Colonic mucosa (tissue), 4 donors: Measurements from ENCODE around the gene SLC9A9. TPM values are rescaled to one million over a fixed set of nuclear protein-coding genes. Genes with fewer than 3 reads are reported as not detected.

Source experiments
- DNase-seq: peaks from one replicate; pipeline ENCODE4 v3.0.0-alpha.2; 2020
- H3K27ac ChIP-seq: fragments of 200-600 bp; one replicate; pipeline ENCODE4 v1.8.0; 2021
- H3K27me3 ChIP-seq: fragments of 200-600 bp; one replicate; pipeline ENCODE4 v1.8.0; 2021
- H3K36me3 ChIP-seq: fragments of 200-600 bp; one replicate; pipeline ENCODE4 v1.8.0; 2021
- H3K4me1 ChIP-seq: fragments of 200-600 bp; one replicate; pipeline ENCODE4 v1.8.0; 2021; ENCODE audit warnings: mild to moderate bottlenecking
- H3K4me3 ChIP-seq: fragments of 200-600 bp; one replicate; pipeline ENCODE4 v1.8.0; 2021
- H3K9ac ChIP-seq, 2 donors: one replicate each; pipeline ENCODE4 v1.7.0; 2013; ENCODE audit warnings: control low read depth in 2 of 2, low read depth in 2 of 2, low read length in 2 of 2
- H3K9me3 ChIP-seq: fragments of 200-600 bp; one replicate; pipeline ENCODE4 v1.8.0; 2021
- intact Hi-C: fragments of 100-400 bp; cut with DNase I; formaldehyde crosslinking; loops from one replicate; pipeline ENCODE4 v1.14.1; 2022
- total RNA-seq, 2 donors: library from RNA; stranded (reverse); fragmentation: NEBNext Ultra II Directional in 1 of 2; extraction: Animal tissue kit (Norgen Biotek cat#: 25700) in 1 of 2; gene quantifications; one replicate each; pipeline ENCODE4 v1.2.1, GENCODE V29; 2021
- TF ChIP-seq, protein P1 (sequence below): fragments of 200-600 bp; IDR thresholded peaks from one replicate; pipeline ENCODE4 v1.8.0; 2022; ENCODE audit warnings: antibody characterized with exemption, mild to moderate bottlenecking
- donor health status: healthy.
- donor health status: DM: no; HTN: no; CAD: no.
- donor health status: DM: no; HTN: no; CAD: no.

Gene SLC9A9
- total RNA-seq, 2 donors from 2014 or later: 2.5 to 6.5 TPM

DNA sequence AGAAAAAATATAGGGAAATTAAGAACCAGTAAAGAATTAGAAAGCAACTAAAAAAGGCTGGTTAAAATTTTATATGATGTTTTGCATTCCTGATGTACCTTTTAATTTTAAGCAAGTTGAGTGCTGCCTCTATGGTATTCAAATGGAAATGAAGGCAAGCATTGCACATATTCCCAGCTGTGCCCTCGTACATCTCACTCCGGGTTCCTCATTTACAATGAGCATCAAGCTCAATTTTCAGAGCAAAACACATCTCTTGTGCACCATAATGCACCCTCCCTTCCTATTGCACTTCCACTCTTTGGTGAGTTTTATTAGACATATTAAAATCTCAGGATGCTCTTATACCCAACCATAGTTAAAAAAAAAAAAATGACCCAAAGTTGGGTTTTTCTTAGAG, 460.8 kb downstream of the SLC9A9 start:
- H3K27me3 ChIP-seq: no peaks in the 10 kb centered on the region
- H3K4me1 ChIP-seq: no peaks in the 10 kb centered on the region
- no peak overlapping the region for H3K27ac ChIP-seq
- no peaks in the 10 kb centered on the region for H3K36me3 ChIP-seq
- H3K9me3 ChIP-seq: no peaks in the 10 kb centered on the region
- no peak overlapping the region for H3K4me3 ChIP-seq
- H3K9ac ChIP-seq: no peak overlapping the region
- intact Hi-C loops: no loop called here
- TF ChIP-seq, protein P1, sequence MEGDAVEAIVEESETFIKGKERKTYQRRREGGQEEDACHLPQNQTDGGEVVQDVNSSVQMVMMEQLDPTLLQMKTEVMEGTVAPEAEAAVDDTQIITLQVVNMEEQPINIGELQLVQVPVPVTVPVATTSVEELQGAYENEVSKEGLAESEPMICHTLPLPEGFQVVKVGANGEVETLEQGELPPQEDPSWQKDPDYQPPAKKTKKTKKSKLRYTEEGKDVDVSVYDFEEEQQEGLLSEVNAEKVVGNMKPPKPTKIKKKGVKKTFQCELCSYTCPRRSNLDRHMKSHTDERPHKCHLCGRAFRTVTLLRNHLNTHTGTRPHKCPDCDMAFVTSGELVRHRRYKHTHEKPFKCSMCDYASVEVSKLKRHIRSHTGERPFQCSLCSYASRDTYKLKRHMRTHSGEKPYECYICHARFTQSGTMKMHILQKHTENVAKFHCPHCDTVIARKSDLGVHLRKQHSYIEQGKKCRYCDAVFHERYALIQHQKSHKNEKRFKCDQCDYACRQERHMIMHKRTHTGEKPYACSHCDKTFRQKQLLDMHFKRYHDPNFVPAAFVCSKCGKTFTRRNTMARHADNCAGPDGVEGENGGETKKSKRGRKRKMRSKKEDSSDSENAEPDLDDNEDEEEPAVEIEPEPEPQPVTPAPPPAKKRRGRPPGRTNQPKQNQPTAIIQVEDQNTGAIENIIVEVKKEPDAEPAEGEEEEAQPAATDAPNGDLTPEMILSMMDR: no peak
- DNase-seq: no peak

DNA sequence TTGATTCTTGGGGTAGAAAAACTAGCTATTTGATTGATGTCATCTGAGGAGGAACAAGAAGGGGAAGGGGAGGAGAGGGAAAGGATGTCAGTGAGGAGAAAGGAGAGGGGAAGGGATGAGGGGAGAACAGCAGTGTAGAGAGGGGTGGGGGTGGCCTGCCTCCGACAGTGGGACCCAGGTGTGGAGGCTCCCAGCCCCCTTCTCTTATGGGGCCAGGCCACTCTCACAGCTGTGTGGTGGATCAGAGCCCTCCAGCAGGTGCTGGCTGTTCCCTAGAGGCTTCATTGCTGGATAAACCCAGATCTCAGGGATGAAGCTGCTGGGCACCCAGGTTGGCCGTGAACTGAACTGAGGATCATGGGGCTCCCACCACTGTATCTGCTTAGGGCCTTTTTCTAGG, 464.2 kb downstream of the SLC9A9 start:
- no peaks in the 10 kb centered on the region for H3K27me3 ChIP-seq
- no peaks in the 10 kb centered on the region for H3K4me1 ChIP-seq
- no peak overlapping the region for H3K4me3 ChIP-seq
- TF ChIP-seq, protein P1: no peak
- H3K9ac ChIP-seq: no peak overlapping the region
- no peaks in the 10 kb centered on the region for H3K36me3 ChIP-seq
- H3K9me3 ChIP-seq: no peaks in the 10 kb centered on the region
- H3K27ac ChIP-seq: no peak overlapping the region
- intact Hi-C loops: no loop called here
- no peak for DNase-seq

DNA sequence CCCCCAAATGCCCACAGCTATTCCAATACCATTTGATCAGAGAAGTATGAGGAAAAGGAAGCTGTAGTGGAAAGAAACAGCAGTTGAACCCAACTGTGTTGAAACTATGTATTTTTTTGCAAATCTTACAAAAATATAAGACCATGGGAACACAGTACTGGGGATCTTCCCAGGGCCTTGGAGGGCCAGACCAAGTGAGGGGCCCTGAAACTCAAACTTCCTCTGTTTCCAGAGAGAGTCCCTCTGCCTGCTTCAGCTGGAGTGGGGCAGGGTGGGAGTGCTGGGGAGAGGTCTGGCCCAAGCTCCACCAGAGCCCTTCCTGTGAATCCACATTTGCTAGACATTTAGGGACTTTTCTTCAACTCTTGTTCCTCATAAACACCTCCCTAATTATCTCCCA, 464.8 kb downstream of the SLC9A9 start:
- H3K27ac ChIP-seq: no peak overlapping the region
- intact Hi-C loops: no loop called here
- H3K9me3 ChIP-seq: no peaks in the 10 kb centered on the region
- no peaks in the 10 kb centered on the region for H3K36me3 ChIP-seq
- no peak for DNase-seq
- H3K4me3 ChIP-seq: no peak overlapping the region
- TF ChIP-seq, protein P1: no peak
- no peaks in the 10 kb centered on the region for H3K27me3 ChIP-seq
- no peak overlapping the region for H3K9ac ChIP-seq
- H3K4me1 ChIP-seq: no peaks in the 10 kb centered on the region

DNA sequence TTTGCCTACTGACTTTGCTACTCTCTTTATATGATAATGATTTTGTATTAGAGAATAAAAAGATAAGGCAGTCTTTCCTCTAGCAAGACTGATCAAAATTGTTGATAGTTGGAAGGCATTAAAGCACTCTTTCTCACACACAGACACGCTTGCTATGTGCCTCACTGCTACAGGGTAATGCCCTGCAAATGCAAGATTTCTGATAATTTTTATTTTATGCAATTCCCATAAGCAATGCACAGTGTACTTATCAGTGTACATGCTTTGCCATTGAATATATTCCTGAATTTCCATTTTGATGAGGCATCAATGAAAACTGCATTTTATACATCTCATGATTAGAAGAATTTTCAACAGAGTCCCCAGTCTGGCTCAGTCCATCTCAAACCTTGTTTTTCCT, 465.5 kb downstream of the SLC9A9 start:
- Histone ChIP-seq H3K4me3 (no peak overlapping the region), H3K4me1 (no peaks in the 10 kb centered on the region), H3K9ac (no peak overlapping the region), H3K9me3 (no peaks in the 10 kb centered on the region), H3K27ac (no peak overlapping the region), H3K27me3 (no peaks in the 10 kb centered on the region), H3K36me3 (no peaks in the 10 kb centered on the region)
- TF ChIP-seq, protein P1: no peak
- intact Hi-C loops: no loop called here
- no peak for DNase-seq

DNA sequence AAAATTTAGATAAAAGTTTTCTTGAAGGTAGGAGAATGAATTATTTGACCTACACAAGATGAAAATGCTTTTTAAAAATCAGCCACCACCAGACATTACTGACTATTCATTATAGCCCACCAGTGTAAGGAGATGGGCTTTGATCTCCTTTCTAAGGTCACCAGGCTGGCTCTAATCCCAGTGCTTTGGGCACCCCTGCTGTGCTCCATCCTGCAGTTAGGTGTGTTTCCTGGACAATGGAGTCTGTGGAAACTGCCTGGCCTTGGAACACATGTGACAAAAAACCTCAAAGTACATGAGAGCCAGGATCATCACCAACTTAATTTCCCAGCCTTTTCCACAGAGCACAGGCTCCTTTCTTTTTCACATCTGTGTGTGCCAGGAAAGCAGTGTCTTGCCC, 467.8 kb downstream of the SLC9A9 start:
- no peaks in the 10 kb centered on the region for H3K36me3 ChIP-seq
- H3K9me3 ChIP-seq: no peaks in the 10 kb centered on the region
- intact Hi-C loops: no loop called here
- DNase-seq: no peak
- no peak overlapping the region for H3K9ac ChIP-seq
- H3K27ac ChIP-seq: no peak overlapping the region
- no peaks in the 10 kb centered on the region for H3K27me3 ChIP-seq
- no peaks in the 10 kb centered on the region for H3K4me1 ChIP-seq
- no peak overlapping the region for H3K4me3 ChIP-seq
- TF ChIP-seq, protein P1: no peak

DNA sequence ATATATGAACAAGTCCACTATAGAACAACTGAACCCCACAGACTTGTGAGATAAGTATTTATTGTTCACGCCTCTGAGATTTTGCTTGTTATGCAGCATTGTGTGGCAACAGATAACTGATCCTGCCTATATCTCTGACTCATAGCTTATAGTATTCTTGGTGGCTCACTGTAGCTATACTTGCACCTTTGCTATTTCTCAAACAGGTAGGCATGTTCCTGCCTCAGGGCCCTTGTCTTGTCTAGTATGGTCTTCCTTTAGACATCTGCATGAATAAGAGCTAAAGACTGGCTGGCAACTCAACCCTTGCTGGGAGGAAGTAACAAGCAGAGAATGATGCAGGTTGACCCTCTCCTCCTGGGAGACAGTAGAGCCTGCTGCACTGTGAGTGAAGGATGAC, 472.6 kb downstream of the SLC9A9 start:
- TF ChIP-seq, protein P1: no peak
- no peaks in the 10 kb centered on the region for H3K9me3 ChIP-seq
- no peaks in the 10 kb centered on the region for H3K36me3 ChIP-seq
- H3K27me3 ChIP-seq: no peaks in the 10 kb centered on the region
- intact Hi-C loops: no loop called here
- H3K4me1 ChIP-seq: no peaks in the 10 kb centered on the region
- no peak overlapping the region for H3K9ac ChIP-seq
- no peak overlapping the region for H3K27ac ChIP-seq
- H3K4me3 ChIP-seq: no peak overlapping the region
- DNase-seq: no peak
